Adipose tissue (tissue), 3 donors: ENCODE data around the gene ASAP2. TPM values are rescaled to one million over a fixed set of nuclear protein-coding genes. Genes with fewer than 3 reads are reported as not detected.
A peak's percentile ranks its signal among the peaks of the same experiment; 100 is the strongest.
"Not testable (repeated sequence)": the region's sequence is repeated elsewhere in the genome, so short reads cannot be mapped to it uniquely, and the experiment has no call there.

Source experiments
- H3K27ac ChIP-seq: one replicate; pipeline ENCODE4 v1.5.1; 2013; ENCODE audit warnings: low read depth, low read length
- WGBS, 3 donors: extraction: QIAGEN DNeasy Blood & Tissue Kit; methylation state at CpG; one replicate each; pipeline ENCODE4 v1.1.7; 2013; 5-methylcytosine and 5-hydroxymethylcytosine counted together
- polyA plus RNA-seq, 3 donors: library from polyadenylated mRNA; stranded (reverse); fragments of 200-250 nt; gene quantifications; one replicate each; pipeline ENCODE4 v1.2.3, GENCODE V29; 2013
- donor health status: healthy with polysubstance abuse.
- donor health status: Bipolar disorder and iron deficiency.
- donor health status: healthy.

The ASAP2 gene
- polyA plus RNA-seq, 3 donors = 4.1 to 24.0 (median 12.5) TPM

GRCh38 chr2:9260464-9260918 is 53.9 kb downstream of the ASAP2 start:
- 42 to 80% (median 50%) methylated on average over 6 of the region's 6 CpGs for WGBS, 3 donors
- H3K27ac ChIP-seq = peak overlapping the region; percentile 51

- H3K27ac ChIP-seq = peak overlapping the region; percentile 51
- WGBS, 3 donors = 47 to 61% (median 57%) methylated on average over 6 of the region's 6 CpGs
Measured at GRCh38 chr2:9261231-9261883, 54.7 kb downstream of the ASAP2 start.

- H3K27ac ChIP-seq = no peak overlapping the region
- 53 to 77% (median 66%) methylated on average over 14 of the region's 14 CpGs for WGBS, 3 donors
Measured at GRCh38 chr2:9262671-9263171, 56.1 kb downstream of the ASAP2 start.

GRCh38 chr2:9263428-9263827 is 56.8 kb downstream of the ASAP2 start:
- no peak overlapping the region for H3K27ac ChIP-seq
- 13 to 64% (median 14%) methylated on average over 14 of the region's 14 CpGs for WGBS, 3 donors

GRCh38 chr2:9264301-9264700 is 57.7 kb downstream of the ASAP2 start:
- 81 to 85% (median 83%) methylated on average over 10 of the region's 10 CpGs for WGBS, 3 donors
- H3K27ac ChIP-seq = no peak overlapping the region

- H3K27ac ChIP-seq = no peak overlapping the region
- 58 to 89% (median 59%) methylated on average over 5 of the region's 5 CpGs for WGBS, 3 donors
Measured at GRCh38 chr2:9266711-9267110, 60.1 kb downstream of the ASAP2 start.

- H3K27ac ChIP-seq = not testable (repeated sequence)
- 97 to 98% (median 97%) methylated on average over 3 of the region's 3 CpGs for WGBS, 3 donors
Measured at GRCh38 chr2:9267286-9267685, 60.7 kb downstream of the ASAP2 start.

GRCh38 chr2:9268301-9269080 is 61.9 kb downstream of the ASAP2 start:
- H3K27ac ChIP-seq = no peak overlapping the region
- WGBS, 3 donors = 78 to 84% (median 79%) methylated on average over 18 of the region's 18 CpGs

- WGBS, 3 donors = 91 to 95% (median 94%) methylated on average over 10 of the region's 10 CpGs
- no peak overlapping the region for H3K27ac ChIP-seq
Measured at GRCh38 chr2:9269295-9269694, 62.7 kb downstream of the ASAP2 start.

- 56 to 89% (median 82%) methylated on average over 8 of the region's 8 CpGs for WGBS, 3 donors
- no peak overlapping the region for H3K27ac ChIP-seq
Measured at GRCh38 chr2:9269695-9270360, 63.2 kb downstream of the ASAP2 start.

- H3K27ac ChIP-seq = no peak overlapping the region
- WGBS, 3 donors = 67 to 84% (median 70%) methylated on average over 5 of the region's 5 CpGs
Measured at GRCh38 chr2:9271091-9271490, 64.5 kb downstream of the ASAP2 start.

- WGBS, 3 donors = 86 to 93% (median 86%) methylated on average over 5 of the region's 5 CpGs
- no peak overlapping the region for H3K27ac ChIP-seq
Measured at GRCh38 chr2:9271691-9272090, 65.1 kb downstream of the ASAP2 start.

GRCh38 chr2:9273486-9274130 is 67.0 kb downstream of the ASAP2 start:
- 66 to 77% (median 71%) methylated on average over 5 of the region's 5 CpGs for WGBS, 3 donors

GRCh38 chr2:9274701-9275343 is 68.2 kb downstream of the ASAP2 start:
- 70 to 84% (median 76%) methylated on average over 5 of the region's 5 CpGs for whole genome bisulfite sequencing, 3 donors
- H3K27ac ChIP-seq = no peak overlapping the region

More at GRCh38 chr2:9273486-9274130, 67.0 kb downstream of the ASAP2 start:
- no peak overlapping the region for H3K27ac ChIP-seq

GRCh38 chr2:9275399-9275798 is 68.8 kb downstream of the ASAP2 start:
- no peak overlapping the region for H3K27ac ChIP-seq
- 33 to 68% (median 51%) methylated on average over 3 of the region's 3 CpGs for WGBS, 3 donors

GRCh38 chr2:9276074-9276473 is 69.5 kb downstream of the ASAP2 start:
- 81 to 94% (median 91%) methylated on average over 2 of the region's 2 CpGs for WGBS, 3 donors
- no peak overlapping the region for H3K27ac ChIP-seq

- 75 to 91% (median 75%) methylated on average over 9 of the region's 9 CpGs for WGBS, 3 donors
- H3K27ac ChIP-seq = no peak overlapping the region
Measured at GRCh38 chr2:9276901-9277451, 70.4 kb downstream of the ASAP2 start.

GRCh38 chr2:9278439-9278838 is 71.8 kb downstream of the ASAP2 start:
- 91 to 94% (median 92%) methylated on average over 7 of the region's 7 CpGs for WGBS, 3 donors
- no peak overlapping the region for H3K27ac ChIP-seq
